H9 (cell line): ENCODE measurements around the gene ZBBX. TPM values are rescaled to one million over a fixed set of nuclear protein-coding genes. Genes with fewer than 3 reads are reported as not detected.

ENCODE experiments used
- DNase-seq: peaks from one replicate; pipeline ENCODE4 v3.0.0-alpha.2; 2017
- H2AFZ ChIP-seq: one replicate; pipeline ENCODE4 v1.6.1; 2013; ENCODE audit warnings: mild to moderate bottlenecking, low read length, control low read depth, moderate library complexity
- H2AK5ac ChIP-seq: 2 replicates; pipeline ENCODE4 v1.6.1; 2013; ENCODE audit warnings: low read length, control low read depth, mixed read lengths; ENCODE audit not compliant: insufficient read length
- H2BK120ac ChIP-seq: one replicate; pipeline ENCODE4 v1.6.1; 2013; ENCODE audit warnings: low read depth, mild to moderate bottlenecking, low read length, control low read depth, inconsistent platforms; ENCODE audit not compliant: poor library complexity, severe bottlenecking
- H2BK12ac ChIP-seq: 2 replicates; pipeline ENCODE4 v1.6.1; 2013; ENCODE audit warnings: low read length, control low read depth, mixed read lengths, low read depth; ENCODE audit not compliant: insufficient read length
- H2BK15ac ChIP-seq: 2 replicates; pipeline ENCODE4 v1.6.1; 2013; ENCODE audit warnings: low read depth, low read length, control low read depth
- H2BK20ac ChIP-seq: one replicate; pipeline ENCODE4 v1.6.1; 2013; ENCODE audit warnings: low read depth, mild to moderate bottlenecking, low read length, control low read depth, inconsistent platforms; ENCODE audit not compliant: poor library complexity, severe bottlenecking
- H2BK5ac ChIP-seq: 2 replicates; pipeline ENCODE4 v1.6.1; 2013; ENCODE audit warnings: low read length, control low read depth, mixed read lengths; ENCODE audit not compliant: insufficient read length
- H3K14ac ChIP-seq: 2 replicates; pipeline ENCODE4 v1.6.1; 2013; ENCODE audit warnings: low read length, control low read depth; ENCODE audit not compliant: insufficient read depth
- H3K18ac ChIP-seq: 2 replicates; pipeline ENCODE4 v1.6.1; 2013; ENCODE audit warnings: low read depth, mild to moderate bottlenecking, mixed read lengths, low read length, control low read depth; ENCODE audit not compliant: insufficient read length
- H3K23ac ChIP-seq: 2 replicates; pipeline ENCODE4 v1.6.1; 2013; ENCODE audit warnings: low read length, control low read depth, mixed read lengths, low read depth; ENCODE audit not compliant: insufficient read length
- H3K23me2 ChIP-seq: 2 replicates; pipeline ENCODE4 v1.6.1; 2013; ENCODE audit warnings: low read depth, mild to moderate bottlenecking, mixed read lengths, low read length, control low read depth; ENCODE audit not compliant: insufficient read length, poor library complexity, severe bottlenecking
- H3K27ac ChIP-seq: 2 replicates; pipeline ENCODE4 v1.5.1; 2013; ENCODE audit warnings: low read length, control low read depth, mixed read lengths, low read depth; ENCODE audit not compliant: insufficient read length
- H3K27me3 ChIP-seq: 2 replicates; pipeline ENCODE4 v1.6.1; 2013; ENCODE audit warnings: low read length, control low read depth, inconsistent platforms; ENCODE audit not compliant: insufficient read depth
- H3K4ac ChIP-seq: 2 replicates; pipeline ENCODE4 v1.6.1; 2013; ENCODE audit warnings: low read depth, mild to moderate bottlenecking, control low read depth, inconsistent platforms, low read length, moderate library complexity
- H3K4me1 ChIP-seq: 2 replicates; pipeline ENCODE4 v1.6.1; 2013; ENCODE audit warnings: low read length, control low read depth, inconsistent platforms; ENCODE audit not compliant: insufficient read depth
- H3K4me2 ChIP-seq: 2 replicates; pipeline ENCODE4 v1.6.1; 2013; ENCODE audit warnings: low read length, control low read depth, mixed read lengths; ENCODE audit not compliant: insufficient read length, insufficient read depth
- H3K56ac ChIP-seq: 2 replicates; pipeline ENCODE4 v1.6.1; 2013; ENCODE audit warnings: low read depth, mild to moderate bottlenecking, mixed read lengths, low read length, control low read depth; ENCODE audit not compliant: insufficient read length
- H3K79me1 ChIP-seq: 2 replicates; pipeline ENCODE4 v1.6.1; 2013; ENCODE audit warnings: low read depth, mild to moderate bottlenecking, moderate library complexity, low read length, control low read depth, inconsistent platforms; ENCODE audit not compliant: insufficient read depth, poor library complexity, severe bottlenecking
- H3K79me2 ChIP-seq: 2 replicates; pipeline ENCODE4 v1.6.1; 2013; ENCODE audit warnings: low read length, control low read depth, inconsistent platforms; ENCODE audit not compliant: insufficient read depth
- H3K9ac ChIP-seq: 2 replicates; pipeline ENCODE4 v1.6.1; 2013; ENCODE audit warnings: low read length, control low read depth, mixed read lengths; ENCODE audit not compliant: insufficient read length; ENCODE audit errors: extremely low read depth
- H3K9me3 ChIP-seq: one replicate; pipeline ENCODE4 v1.6.1; 2013; ENCODE audit warnings: low read depth, low read length, inconsistent platforms; ENCODE audit not compliant: control insufficient read depth
- H3T11ph ChIP-seq: one replicate; pipeline ENCODE4 v1.6.1; 2013; ENCODE audit warnings: mild to moderate bottlenecking, low read length, control low read depth, inconsistent platforms
- H4K20me1 ChIP-seq: one replicate; pipeline ENCODE4 v1.6.1; 2013; ENCODE audit not compliant: control insufficient read depth, insufficient read length, insufficient read depth
- H4K5ac ChIP-seq: 2 replicates; pipeline ENCODE4 v1.6.1; 2013; ENCODE audit warnings: low read depth, mild to moderate bottlenecking, mixed read lengths, low read length, control low read depth; ENCODE audit not compliant: insufficient read length
- H4K8ac ChIP-seq: replicated peaks from 2 replicates; pipeline ENCODE4 v1.6.1; 2013; ENCODE audit warnings: low read length, control low read depth, mixed read lengths, low read depth; ENCODE audit not compliant: insufficient read length
- H4K91ac ChIP-seq: 2 replicates; pipeline ENCODE4 v1.6.1; 2013; ENCODE audit warnings: low read depth, mild to moderate bottlenecking, moderate library complexity, mixed read lengths, low read length, control low read depth; ENCODE audit not compliant: insufficient read length
- H3K27ac Mint-ChIP-seq, 3 experiments: 2 replicates in 2 of 3; 3 replicates in 1 of 3; pipeline ENCODE4 v1.8.0; 2020 to 2021; ENCODE audit warnings: mixed read lengths in 3 of 3, mild to moderate bottlenecking in 1 of 3, moderate library complexity in 1 of 3
- H3K27me3 Mint-ChIP-seq: 2 replicates; pipeline ENCODE4 v1.8.0; 2021; ENCODE audit warnings: low read depth, mild to moderate bottlenecking, moderate library complexity, mixed read lengths
- H3K36me3 Mint-ChIP-seq, 3 experiments: 2 replicates in 2 of 3; 3 replicates in 1 of 3; pipeline ENCODE4 v1.8.0; 2020 to 2021; ENCODE audit warnings: low read depth in 3 of 3, mixed read lengths in 3 of 3; ENCODE audit not compliant: insufficient read depth in 1 of 3
- H3K4me1 Mint-ChIP-seq, 2 experiments: 2 replicates each; pipeline ENCODE4 v1.8.0; 2020; ENCODE audit warnings: mixed read lengths in 2 of 2
- H3K4me3 Mint-ChIP-seq, 2 experiments: 2 replicates in 1 of 2; 3 replicates in 1 of 2; pipeline ENCODE4 v1.8.0; 2020 to 2021; ENCODE audit warnings: mild to moderate bottlenecking in 2 of 2, mixed read lengths in 2 of 2, moderate library complexity in 1 of 2
- H3K9me3 Mint-ChIP-seq, 2 experiments: 2 replicates in 1 of 2; 3 replicates in 1 of 2; pipeline ENCODE4 v1.8.0; 2020; ENCODE audit warnings: mild to moderate bottlenecking in 2 of 2, mixed read lengths in 2 of 2, moderate library complexity in 1 of 2
- WGBS: extraction: QIAGEN DNeasy Blood & Tissue Kit; methylation state at CpG from one replicate; pipeline ENCODE4 v1.1.7; 2013; ENCODE audit warnings: missing lambda C conversion rate, low lambda C conversion rate, mixed read lengths; ENCODE audit not compliant: insufficient read length; ENCODE audit errors: extremely low coverage; 5-methylcytosine and 5-hydroxymethylcytosine counted together
- total RNA-seq: library from RNA; stranded (reverse); gene quantifications from 2 replicates; pipeline ENCODE4 v1.2.1, GENCODE V29; 2021
- TF ChIP-seq, protein P1 (sequence below): fragments of 200-600 bp; sonication (generic); conservative IDR thresholded peaks from 3 replicates; pipeline ENCODE4 v1.8.0; 2021; ENCODE audit warnings: antibody characterized with exemption, mild to moderate bottlenecking

The ZBBX gene
- total RNA-seq, 1 experiment from 2014 or later, result 2.4 TPM

DNA sequence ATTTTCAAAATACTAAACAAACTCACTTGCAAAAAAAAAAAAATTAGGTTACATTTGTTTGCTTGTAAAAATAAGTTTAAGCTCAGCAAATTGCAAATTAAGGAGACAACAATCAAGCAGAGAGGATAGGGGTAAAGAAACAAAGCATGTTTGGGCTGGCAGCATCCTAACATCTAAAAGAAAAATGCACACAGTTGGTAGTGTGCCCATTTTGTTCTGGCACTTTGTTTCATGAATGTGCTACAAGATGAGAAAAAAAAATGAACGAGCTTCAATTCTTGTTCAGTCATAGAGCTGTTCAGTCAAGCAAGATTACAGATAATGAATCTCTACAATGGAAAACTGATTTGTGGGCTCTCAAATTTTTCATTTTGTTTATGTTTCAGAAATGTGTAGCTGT lies 17.7 kb upstream of the ZBBX start:
- TF ChIP-seq, protein P1, sequence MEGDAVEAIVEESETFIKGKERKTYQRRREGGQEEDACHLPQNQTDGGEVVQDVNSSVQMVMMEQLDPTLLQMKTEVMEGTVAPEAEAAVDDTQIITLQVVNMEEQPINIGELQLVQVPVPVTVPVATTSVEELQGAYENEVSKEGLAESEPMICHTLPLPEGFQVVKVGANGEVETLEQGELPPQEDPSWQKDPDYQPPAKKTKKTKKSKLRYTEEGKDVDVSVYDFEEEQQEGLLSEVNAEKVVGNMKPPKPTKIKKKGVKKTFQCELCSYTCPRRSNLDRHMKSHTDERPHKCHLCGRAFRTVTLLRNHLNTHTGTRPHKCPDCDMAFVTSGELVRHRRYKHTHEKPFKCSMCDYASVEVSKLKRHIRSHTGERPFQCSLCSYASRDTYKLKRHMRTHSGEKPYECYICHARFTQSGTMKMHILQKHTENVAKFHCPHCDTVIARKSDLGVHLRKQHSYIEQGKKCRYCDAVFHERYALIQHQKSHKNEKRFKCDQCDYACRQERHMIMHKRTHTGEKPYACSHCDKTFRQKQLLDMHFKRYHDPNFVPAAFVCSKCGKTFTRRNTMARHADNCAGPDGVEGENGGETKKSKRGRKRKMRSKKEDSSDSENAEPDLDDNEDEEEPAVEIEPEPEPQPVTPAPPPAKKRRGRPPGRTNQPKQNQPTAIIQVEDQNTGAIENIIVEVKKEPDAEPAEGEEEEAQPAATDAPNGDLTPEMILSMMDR, result no peak
- H3K79me2 ChIP-seq, result no peaks in the 10 kb centered on the region
- H2BK20ac ChIP-seq, result no peak overlapping the region
- no peak overlapping the region for H4K91ac ChIP-seq
- no peaks in the 10 kb centered on the region for H3K23me2 ChIP-seq
- no peak overlapping the region for H2AFZ ChIP-seq
- H3K18ac ChIP-seq, result no peak overlapping the region
- Mint-ChIP-seq H3K9me3 (no peaks in the 10 kb centered on the region), H3K27ac (no peak overlapping the region), H3K4me3 (no peak overlapping the region), H3K27me3 (no peaks in the 10 kb centered on the region; the same call in 1 of the 2 replicates), H3K4me1 (peaks cover 11 to 16% of the 10 kb centered on the region in 2 experiments), H3K36me3 (no peaks in the 10 kb centered on the region)
- H4K20me1 ChIP-seq, result no peaks in the 10 kb centered on the region
- no peak overlapping the region for H3T11ph ChIP-seq
- peaks cover 5% of the 10 kb centered on the region; the same call in 1 of the 2 replicates for H3K4me1 ChIP-seq
- no peak overlapping the region for H4K5ac ChIP-seq
- H2BK120ac ChIP-seq, result no peak overlapping the region
- H2BK5ac ChIP-seq, result no peak overlapping the region
- H3K79me1 ChIP-seq, result no peaks in the 10 kb centered on the region
- no peak overlapping the region for H2BK12ac ChIP-seq
- no peak overlapping the region for H2BK15ac ChIP-seq
- no peak overlapping the region for H3K4me2 ChIP-seq
- no peak overlapping the region for H3K14ac ChIP-seq
- no peaks in the 10 kb centered on the region for H3K27me3 ChIP-seq
- H3K9ac ChIP-seq, result no peak overlapping the region
- H3K56ac ChIP-seq, result no peak overlapping the region
- H3K27ac ChIP-seq, result no peak overlapping the region
- H3K9me3 ChIP-seq, result no peaks in the 10 kb centered on the region
- no peak overlapping the region for H2AK5ac ChIP-seq
- DNase-seq, result no peak
- H4K8ac ChIP-seq, result no peak overlapping the region
- no peak overlapping the region for H3K23ac ChIP-seq
- WGBS, result no CpG with 5 or more reads among the region's 1 CpG
- H3K4ac ChIP-seq, result no peak overlapping the region
